Right forelimb (tissue), 1 donor: Measurements from ENCODE around the gene SAFB.

Source experiments
- DNase-seq: peaks from one replicate; pipeline ENCODE4 v3.0.0-alpha.2; 2018

Gene SAFB

GRCh38 chr19:5622465-5623396 is at the start of gene SAFB, which contains the start of gene SAFB2:
SAFB (plus strand) TSS chr19:5623083; CDS start chr19:5623206, 123 bp downstream.
SAFB2 (minus strand) TSS chr19:5622776; CDS start chr19:5622715, 61 bp downstream.
- peak; percentile 99 for DNase-seq

DNA sequence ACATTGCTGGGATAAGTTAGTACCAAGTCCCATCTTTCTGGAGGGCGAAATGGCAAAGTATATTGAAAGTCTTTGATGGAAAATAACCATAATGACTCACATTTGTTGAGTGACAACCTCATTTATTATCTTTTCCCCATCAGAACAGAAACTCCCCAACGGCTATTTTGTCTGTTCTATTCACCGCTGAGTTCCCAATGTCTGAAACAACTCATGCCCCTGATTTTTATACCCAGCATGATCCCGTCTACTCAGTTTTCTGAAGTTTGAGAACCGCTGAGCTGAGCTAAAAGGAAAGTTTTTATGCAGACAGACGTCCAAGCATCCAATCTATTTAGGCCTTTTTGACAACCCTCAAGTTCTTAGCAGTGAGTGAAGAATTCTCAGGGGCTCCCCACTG is 47.3 kb upstream of the SAFB start:
- DNase-seq = no peak

GRCh38 chr19:5578097-5578846 is 44.6 kb upstream of the SAFB start:
- peak; percentile 89 for DNase-seq

DNA sequence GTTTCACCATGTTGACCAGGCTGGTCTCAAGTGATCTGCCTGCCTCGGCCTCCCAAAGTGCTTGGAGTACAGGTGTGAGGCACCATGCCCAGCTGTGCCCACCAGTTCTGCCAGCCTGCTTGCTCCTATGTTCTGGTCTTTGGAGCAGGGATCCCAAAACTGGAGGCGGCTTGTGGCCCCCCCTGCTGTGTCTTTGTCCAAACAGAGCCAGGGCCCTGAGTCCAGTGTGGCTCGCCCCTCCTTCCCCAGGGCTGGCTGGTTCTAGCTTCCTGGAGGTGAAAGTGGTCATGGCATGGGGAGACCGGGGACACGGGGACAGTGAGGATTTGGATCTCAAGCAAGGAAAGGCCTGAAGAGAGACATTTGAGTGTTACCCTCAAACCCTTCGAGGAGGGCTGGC is 43.6 kb upstream of the SAFB start:
- no peak for DNase-seq

GRCh38 chr19:5579697-5580096 is 43.2 kb upstream of the SAFB start:
- no peak for DNase-seq

DNA sequence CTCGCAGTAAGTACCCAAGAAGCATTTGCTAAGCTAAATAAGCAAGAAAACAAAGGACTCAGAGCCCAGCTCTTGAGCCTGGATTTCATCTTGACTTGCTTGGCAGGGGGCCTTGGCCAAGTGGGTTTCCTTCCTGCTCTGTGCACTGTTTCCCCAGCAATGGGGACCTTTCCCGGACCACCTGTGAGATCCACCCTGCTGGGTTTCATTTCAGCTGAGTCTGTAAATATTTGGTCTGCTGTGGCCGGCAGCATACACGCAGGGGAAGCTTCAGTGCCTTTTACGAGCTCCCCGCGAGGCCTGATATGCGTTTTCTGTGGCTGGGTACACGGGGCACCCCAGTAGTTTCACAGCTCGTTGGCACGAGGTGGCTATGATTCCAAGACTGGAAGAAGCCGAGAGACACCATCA is 42.7 kb upstream of the SAFB start:
- no peak for DNase-seq

DNA sequence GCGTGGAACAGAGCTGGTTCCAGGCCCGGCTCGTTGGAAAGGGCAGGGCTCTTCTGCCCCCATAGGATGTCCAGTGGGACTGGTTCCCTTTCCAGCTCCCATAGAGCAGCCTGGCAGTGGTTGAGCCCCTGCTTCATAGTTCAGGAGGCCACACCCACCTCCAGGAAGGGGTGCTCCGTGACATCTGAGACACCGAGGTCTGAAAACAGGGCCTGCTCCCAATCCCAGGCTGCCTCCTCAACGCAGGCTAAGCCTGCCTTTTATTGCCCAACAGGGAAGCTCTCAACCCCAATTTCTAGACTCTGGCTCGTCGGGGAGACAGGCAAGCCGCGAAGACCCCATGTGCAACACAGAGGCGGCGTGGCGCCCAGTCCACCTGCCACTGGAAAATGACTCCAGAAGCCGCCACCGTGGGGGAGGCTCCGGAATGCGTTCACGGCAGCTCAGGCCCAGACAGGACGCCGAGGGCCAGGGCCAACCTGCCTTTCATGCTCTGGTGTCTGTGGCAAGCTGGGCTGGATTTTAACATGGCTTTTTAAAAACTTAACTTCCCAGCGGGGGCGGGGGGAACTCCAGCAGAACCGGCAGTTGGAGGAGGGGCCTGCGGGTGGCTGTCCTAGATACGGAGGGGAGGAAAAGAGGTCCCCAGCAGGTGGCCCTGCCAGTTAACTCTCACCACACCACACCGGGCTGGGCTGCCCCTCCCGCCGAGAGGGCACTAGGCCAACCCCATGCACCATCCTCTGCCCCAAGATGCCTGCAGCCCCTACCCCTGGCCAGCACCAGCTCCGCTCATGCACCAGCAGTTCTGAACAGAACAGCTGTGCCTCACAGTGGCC is 37.2 kb upstream of the SAFB start:
- DNase-seq = peak; percentile 66

GRCh38 chr19:5586300-5587070 is 36.4 kb upstream of the SAFB start:
- DNase-seq = no peak

- DNase-seq = no peak
These were observed 35.8 kb upstream of the SAFB start for GRCh38 chr19:5587071-5587455.

DNA sequence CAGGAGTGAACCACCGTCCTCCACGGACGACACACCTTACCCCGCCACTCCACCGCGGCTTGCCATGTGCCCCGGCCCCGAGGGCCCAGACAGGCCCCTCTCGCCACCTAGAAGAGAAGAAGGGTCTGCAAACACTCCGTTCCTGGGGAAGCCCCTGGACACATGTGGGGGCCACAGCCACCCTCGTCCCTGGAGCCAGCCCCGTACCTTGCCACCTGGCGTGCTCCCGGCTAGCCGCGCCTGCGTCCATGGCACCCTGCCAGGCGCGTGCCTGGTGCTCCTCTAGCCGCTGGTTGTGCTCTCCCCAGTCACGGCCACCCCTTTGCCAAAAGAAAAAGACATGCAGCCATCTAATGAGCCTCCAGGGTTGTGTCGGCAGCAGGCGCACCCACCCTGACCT is 35.2 kb upstream of the SAFB start:
- no peak for DNase-seq

GRCh38 chr19:5588441-5588840 is 34.4 kb upstream of the SAFB start:
- no peak for DNase-seq

DNA sequence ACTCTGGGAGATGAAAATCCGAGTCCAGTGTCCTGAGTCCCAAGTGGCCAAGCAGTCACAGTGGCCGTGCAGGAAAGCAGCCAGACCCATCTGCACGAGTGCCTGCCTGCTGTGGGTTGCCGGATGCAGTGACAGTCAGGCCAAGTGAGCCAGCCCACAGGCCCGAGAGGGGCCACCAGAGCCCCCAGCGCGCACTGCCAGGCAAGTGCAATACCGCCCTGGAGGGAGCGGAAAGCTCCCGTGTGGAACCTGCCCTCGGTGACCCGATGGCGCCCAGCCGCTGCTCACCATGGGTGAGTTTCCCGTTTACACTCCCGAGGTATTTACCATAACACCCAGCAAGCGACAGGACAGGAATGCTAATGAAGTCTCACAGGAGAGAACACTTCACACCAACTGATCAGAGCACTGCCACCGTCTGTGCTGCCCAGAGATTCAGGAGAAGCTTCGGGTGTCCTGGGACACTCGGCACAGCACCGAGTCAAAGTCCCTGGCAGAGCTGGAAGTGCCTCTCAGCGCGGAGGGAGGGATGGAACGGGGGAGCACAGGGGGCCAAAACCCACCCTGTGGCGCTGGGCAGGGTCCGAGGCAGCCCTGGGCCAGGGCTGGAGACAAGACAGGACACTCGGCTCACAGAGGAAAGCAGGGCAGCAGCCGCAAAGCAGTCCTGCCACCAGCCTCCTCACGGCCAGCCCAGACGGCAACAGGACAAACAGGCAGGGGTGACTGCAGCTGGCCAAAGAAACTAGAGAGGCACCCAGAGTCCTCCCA is 33.8 kb upstream of the SAFB start:
- DNase-seq = no peak

- peak; percentile 29 for DNase-seq
These were observed 32.6 kb upstream of the SAFB start for GRCh38 chr19:5590151-5590864.

GRCh38 chr19:5590865-5591154 is 32.1 kb upstream of the SAFB start:
- DNase-seq = no peak

DNA sequence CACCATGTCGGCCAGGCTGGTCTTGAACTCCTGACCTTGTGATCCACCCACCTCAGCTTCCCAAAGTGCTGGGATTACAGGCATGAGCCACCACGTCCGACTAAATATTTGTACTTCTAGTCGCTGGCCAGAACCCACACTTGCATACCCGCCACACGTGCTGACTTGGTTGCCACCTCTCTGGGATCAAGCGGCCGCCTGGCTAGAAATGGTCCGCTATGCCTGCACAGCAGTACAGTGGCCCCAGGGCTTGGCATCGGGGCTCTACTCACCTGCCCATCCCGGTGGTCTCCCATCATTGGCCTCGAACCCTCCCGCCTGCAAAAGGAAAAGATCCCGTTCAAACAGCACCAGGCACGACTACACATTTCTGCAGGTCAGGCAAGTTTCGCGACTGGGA is 31.4 kb upstream of the SAFB start:
- DNase-seq = peak; percentile 2

DNA sequence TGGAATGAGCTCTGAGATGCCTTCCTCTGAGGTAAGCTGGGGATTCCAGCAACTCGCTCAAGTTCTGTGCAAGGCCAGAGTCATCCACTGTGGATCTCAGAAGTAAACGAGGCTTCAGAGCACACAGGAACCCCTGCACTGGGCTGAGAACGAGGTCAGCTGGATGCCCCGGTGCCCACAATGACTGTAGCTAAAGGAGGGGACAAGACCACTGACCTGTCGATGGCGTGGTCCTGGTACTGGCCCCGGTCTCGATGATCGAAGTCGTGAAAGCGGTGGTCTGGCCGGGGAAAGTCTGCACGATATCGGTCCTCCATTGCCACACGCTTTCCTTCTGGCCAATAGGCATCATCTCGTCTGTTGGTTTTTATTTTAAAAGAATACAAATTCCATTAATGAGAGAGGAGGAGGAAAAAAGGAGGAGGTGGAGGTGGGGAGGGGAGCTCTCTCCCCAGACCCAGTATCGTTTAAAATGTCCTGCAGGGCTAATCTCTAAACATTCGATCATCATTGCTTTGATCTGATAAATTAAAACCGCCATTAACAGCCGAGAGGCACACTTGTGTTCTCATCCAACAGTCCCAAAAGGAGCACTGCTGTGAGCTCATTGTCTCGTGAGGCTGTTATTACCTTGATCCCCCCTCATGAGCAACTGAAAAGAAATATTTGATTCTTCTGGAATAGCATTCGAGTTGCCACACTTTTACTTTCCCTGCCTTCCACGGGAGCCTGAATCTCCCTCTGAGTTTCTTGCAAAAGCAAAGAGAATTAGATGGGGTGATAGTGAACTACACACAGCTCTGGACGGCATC is 30.1 kb upstream of the SAFB start:
- no peak for DNase-seq

DNA sequence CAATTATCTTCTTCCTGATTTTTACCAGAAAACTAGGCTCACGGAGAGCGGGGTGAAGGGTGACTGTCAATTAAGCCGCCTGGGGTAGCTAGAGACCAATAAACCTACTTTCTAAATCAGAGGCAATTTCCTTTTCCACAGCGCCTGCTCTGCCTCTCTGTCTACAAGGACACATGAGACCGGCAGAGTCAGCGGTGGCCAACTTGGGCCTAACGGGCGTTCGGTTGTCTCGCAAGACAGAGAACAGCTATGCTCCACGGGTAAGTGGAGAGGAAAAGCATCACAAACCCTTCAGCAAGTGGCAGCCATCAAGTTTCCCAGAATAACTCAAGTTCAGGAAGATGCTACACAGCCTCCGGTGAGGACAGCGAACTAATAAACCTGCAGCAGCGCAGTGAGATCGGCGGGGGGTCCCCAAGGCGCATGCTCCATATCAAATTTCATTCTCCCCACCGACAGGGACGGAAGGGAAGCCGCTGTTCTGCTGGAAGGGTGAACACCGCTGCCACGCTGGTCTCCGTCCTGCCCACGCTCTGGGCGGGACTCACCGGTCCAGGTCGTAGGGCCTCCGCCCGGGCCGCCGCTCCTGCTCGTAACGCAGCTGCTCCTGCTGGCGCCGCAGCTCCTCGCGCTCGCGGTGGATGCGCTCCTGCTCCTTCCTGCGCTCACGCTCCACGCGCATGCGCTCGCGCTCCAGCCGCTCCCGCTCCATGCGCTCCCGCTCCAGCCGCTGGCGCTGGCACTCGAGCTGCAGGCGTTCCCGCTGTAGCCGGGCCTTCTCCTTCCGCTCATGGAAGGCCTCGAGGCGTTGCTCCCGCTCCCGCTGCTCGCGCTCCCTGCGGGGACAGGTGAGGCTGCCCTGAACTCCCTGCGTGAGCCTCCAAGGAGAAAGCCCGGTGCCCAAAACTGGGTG is 29.3 kb upstream of the SAFB start:
- DNase-seq = peak; percentile 37

DNA sequence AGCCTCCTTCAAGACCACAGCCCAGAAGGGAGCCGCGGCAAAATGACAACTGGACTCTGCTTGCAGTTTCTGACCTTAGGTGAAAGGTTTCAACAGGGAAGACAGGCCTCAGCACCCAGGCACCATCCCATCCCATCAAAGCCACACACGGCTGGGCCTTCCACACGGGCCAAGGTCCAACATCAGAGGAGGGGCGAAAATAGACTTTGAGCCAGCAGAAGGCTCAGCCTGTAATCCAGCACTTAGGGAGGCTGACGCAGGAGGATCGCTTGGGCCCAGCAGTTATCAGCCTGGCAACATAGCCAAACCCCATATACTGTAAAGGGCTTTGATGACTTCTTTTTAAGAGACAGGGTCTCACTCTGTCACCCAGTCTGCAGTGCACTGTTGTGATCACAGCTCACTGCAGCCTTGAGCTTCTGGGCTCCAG is 28.3 kb upstream of the SAFB start:
- peak; percentile 11 for DNase-seq

DNA sequence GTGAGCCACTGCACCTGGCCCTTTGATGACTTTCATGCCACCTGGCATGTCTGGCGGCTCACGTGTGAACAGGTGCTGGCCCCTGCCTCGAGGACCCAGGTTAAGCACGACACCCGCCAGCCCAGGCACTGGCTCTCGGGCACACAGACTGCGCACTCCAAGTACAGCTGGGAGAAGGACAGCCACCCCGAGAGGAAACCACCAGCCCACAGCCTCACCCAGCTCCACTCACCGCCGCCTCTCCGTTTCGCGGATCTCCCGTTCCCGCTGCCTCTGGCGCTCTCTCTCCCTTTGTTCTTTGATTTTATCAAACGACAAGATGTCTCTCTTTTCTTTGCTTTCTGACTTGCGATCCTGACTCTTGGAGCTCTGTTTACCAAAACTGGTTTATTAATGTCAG is 27.8 kb upstream of the SAFB start:
- peak; percentile 10 for DNase-seq
